Measurements from ENCODE around the gene ANKRD39. TPM values are rescaled to one million over a fixed set of nuclear protein-coding genes. Genes with fewer than 3 reads are reported as not detected.

ANKRD39 gene
- total and polyA plus RNA-seq, 2 donors from 2014 or later: 10.8 to 19.2 TPM

- FAIRE-seq: no peak
- DNase-seq: peak in 1 of 5 donors; percentile 74
- TF ChIP-seq CTCF (IDR thresholded peaks at IDR 0.05; ENCODE audit: borderline replicate concordance, extremely low read depth, insufficient read depth): no peak
- Histone ChIP-seq H3K4me1 (ENCODE audit: control insufficient read depth in 2 of 3, insufficient read depth in 2 of 3, low read depth in 1 of 3, low read length in 3 of 3) (peaks cover 0 to 8% (median 2%) of the 10 kb centered on the region in 3 donors), H3K9ac (ENCODE audit: low read length in 3 of 3) (no peak overlapping the region), H3K4me3 (ENCODE audit: low read length in 3 of 3) (no peak overlapping the region), H3K36me3 (ENCODE audit: control insufficient read depth in 2 of 3, insufficient read depth in 3 of 3, low read length in 3 of 3) (no peaks in the 10 kb centered on the region), H3K27me3 (ENCODE audit: control insufficient read depth, insufficient read depth, low read length) (no peaks in the 10 kb centered on the region), H3K27ac (ENCODE audit: low read depth in 2 of 2, low read length in 2 of 2) (no peak overlapping the region), H3K9me3 (ENCODE audit: control insufficient read depth in 2 of 3, insufficient read depth in 1 of 3, low read length in 3 of 3) (no peaks in the 10 kb centered on the region)
- intact Hi-C loops (cut with DNase I): no loop called here
Measured at GRCh38 chr2:96878171-96878570, 20.4 kb upstream of the ANKRD39 start.

- H3K36me3 ChIP-seq (ENCODE audit: control insufficient read depth in 2 of 3, insufficient read depth in 3 of 3, low read length in 3 of 3): no peaks in the 10 kb centered on the region
- no peaks in the 10 kb centered on the region for H3K27me3 ChIP-seq (ENCODE audit: control insufficient read depth, insufficient read depth, low read length)
- no peak for TF ChIP-seq CTCF (IDR thresholded peaks at IDR 0.05; ENCODE audit: borderline replicate concordance, extremely low read depth, insufficient read depth)
- peak in 1 of 5 donors; percentile 77 for DNase-seq
- H3K4me1 ChIP-seq (ENCODE audit: control insufficient read depth in 2 of 3, insufficient read depth in 2 of 3, low read depth in 1 of 3, low read length in 3 of 3): peaks cover 0 to 8% (median 2%) of the 10 kb centered on the region in 3 donors
- intact Hi-C loops (cut with DNase I): no loop called here
- no peak overlapping the region for H3K9ac ChIP-seq (ENCODE audit: low read length in 3 of 3)
- no peak overlapping the region for H3K4me3 ChIP-seq (ENCODE audit: low read length in 3 of 3)
- no peaks in the 10 kb centered on the region for H3K9me3 ChIP-seq (ENCODE audit: control insufficient read depth in 2 of 3, insufficient read depth in 1 of 3, low read length in 3 of 3)
- H3K27ac ChIP-seq (ENCODE audit: low read depth in 2 of 2, low read length in 2 of 2): no peak overlapping the region
- FAIRE-seq: no peak
Measured at GRCh38 chr2:96877631-96878092, 19.8 kb upstream of the ANKRD39 start.

GRCh38 chr2:96877042-96877451, 19.2 kb upstream of the ANKRD39 start:
- DNase-seq: no peak
- Histone ChIP-seq H3K4me3 (ENCODE audit: low read length in 3 of 3) (no peak overlapping the region), H3K27ac (ENCODE audit: low read depth in 2 of 2, low read length in 2 of 2) (no peak overlapping the region), H3K9ac (ENCODE audit: low read length in 3 of 3) (no peak overlapping the region), H3K36me3 (ENCODE audit: control insufficient read depth in 2 of 3, insufficient read depth in 3 of 3, low read length in 3 of 3) (no peaks in the 10 kb centered on the region), H3K4me1 (ENCODE audit: control insufficient read depth in 2 of 3, insufficient read depth in 2 of 3, low read depth in 1 of 3, low read length in 3 of 3) (peaks cover 0 to 8% (median 2%) of the 10 kb centered on the region in 3 donors), H3K9me3 (ENCODE audit: control insufficient read depth in 2 of 3, insufficient read depth in 1 of 3, low read length in 3 of 3) (no peaks in the 10 kb centered on the region), H3K27me3 (ENCODE audit: control insufficient read depth, insufficient read depth, low read length) (no peaks in the 10 kb centered on the region)
- TF ChIP-seq CTCF (IDR thresholded peaks at IDR 0.05; ENCODE audit: borderline replicate concordance, extremely low read depth, insufficient read depth): no peak
- intact Hi-C loops (cut with DNase I): no loop called here
- FAIRE-seq: no peak

Data from kidney (tissue), 14 donors.